DMS 273 (cell line): Measurements from ENCODE around the gene TRIM23.
A peak's percentile ranks its signal among the peaks of the same experiment; 100 is the strongest.

ENCODE experiments used
- DNase-seq: peaks from one replicate; lab custom pipeline; 2025; ENCODE audit not compliant: unreplicated experiment; lab: John Stamatoyannopoulos, UW

TRIM23 gene

DNA sequence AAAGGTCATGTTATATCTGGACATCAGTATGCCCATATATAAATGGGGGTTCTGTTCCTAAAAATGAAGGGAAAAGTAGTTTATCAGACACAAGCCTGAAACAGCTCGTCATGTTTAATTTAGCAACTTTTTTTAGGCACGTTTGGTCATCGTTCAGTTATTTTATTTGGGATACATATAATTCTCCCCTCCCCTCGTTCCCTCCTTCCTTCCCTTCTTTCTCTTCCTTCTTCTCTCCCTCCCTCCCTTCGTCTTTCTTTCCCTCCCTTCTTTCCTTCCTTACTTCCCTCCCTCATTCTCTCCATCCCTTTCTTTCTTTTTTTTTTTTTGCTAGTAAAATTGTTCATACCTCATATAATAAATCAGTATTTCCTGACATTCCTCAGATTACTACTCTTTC is 57.6 kb downstream of the TRIM23 start:
- DNase-seq: no peak

DNA sequence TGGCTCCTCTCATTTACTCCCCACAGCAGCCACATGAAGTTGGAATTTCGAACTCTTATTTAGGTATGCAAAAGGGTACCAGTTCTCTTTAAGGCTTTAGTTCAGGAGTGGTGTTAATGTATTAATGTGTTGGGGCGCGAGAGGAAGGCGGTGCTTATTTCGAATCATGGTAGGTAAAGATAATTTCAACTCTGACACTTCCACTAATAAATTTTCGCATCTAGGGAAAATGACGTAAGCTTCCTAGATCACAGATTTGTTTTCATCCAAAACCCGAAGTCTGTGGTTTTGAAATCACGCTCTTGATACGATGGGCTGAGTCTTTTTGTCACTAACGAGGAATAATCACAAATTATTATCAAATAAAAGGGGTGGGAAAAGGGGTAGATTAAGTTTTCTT is 60.4 kb downstream of the TRIM23 start:
- no peak for DNase-seq

DNA sequence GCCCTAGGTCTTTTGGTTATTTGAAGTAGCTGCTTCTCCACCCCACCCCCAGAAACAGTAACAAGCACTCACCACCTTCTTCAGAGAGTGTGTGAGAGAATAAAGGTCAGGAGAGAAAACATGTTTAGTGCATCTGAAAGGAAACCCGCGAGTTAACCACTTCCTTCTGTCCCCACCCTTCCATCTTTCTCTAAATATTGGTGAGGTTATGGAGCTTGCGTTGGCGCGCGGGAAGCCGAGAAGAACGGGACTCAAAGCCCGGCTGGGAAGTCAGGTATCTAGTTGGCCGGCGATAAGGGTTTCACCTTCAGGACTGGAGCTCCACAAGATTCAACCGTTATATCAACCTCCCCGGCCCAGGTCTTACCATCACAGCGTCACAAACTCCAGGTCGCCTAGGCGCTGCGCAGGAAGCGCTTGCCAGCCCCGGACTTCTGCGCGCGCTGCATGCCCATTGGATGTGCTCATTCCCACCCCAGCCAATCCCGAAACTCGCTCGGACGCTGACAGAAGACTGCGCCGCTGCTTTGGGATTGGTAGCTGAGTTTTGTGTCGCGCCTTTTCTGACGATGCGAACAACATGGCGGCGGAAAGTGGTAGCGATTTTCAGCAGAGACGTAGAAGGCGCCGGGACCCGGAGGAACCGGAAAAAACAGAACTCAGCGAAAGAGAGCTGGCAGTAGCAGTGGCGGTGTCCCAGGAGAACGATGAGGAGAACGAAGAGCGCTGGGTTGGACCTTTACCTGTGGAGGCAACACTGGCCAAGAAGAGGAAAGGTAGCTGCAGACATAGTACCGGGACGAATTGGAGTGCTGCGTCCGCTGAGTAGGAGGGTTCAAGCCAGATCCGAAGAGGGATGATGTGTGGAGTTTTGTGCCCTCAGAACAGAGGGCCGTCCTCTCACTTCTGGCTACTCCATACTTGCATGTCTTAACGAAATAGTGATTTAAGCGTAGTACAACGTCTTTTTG is 61.1 kb downstream of the TRIM23 start, which contains the start of the genes CENPK and PPWD1:
Gene CENPK, minus strand, starts transcription at position 438 of the 971 bp plus-strand sequence. CDS start 8,261 bp downstream, outside the sequence.
Gene PPWD1, plus strand, starts transcription at position 566 of the 971 bp plus-strand sequence. Its CDS starts 15 bp downstream, at position 581.
- peak; percentile 98 for DNase-seq

DNA sequence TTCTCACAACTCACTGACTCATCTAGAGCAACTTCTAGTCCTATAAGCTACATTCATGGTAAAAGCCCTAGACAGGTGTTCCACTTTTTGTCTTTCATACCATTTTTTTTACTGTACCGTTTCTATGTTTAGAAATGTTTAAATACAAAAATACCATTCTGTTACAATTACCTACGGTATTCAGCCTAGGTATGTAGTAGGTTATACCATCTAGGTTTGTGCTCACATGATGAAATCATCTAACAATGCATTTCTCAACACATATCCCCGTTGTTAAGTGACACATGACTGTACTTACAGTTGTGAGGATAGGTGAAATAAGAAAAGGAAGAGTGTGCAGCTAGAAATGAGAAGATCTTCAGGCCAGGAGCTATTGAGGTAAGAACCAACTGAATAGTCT is 67.4 kb downstream of the TRIM23 start:
- DNase-seq: no peak

DNA sequence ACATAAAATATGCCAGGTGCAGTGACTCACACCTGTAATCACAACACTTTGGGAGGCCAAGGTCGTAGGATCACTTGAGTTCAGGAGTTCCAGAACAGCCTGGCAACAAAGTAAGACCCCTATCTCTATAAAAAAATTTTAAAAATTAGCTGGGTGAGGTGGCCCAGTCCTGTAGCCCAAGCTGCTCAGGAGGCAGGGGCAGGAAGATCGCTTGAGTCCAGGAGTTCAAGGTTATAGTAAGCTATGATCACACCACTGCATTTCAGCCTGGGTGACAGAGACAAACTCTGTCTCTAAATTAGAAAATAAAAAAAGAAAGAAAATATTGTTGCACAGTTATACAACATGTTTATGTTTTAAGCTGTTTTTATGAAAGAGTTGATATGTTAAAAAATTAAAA is 68.0 kb downstream of the TRIM23 start:
- no peak for DNase-seq

DNA sequence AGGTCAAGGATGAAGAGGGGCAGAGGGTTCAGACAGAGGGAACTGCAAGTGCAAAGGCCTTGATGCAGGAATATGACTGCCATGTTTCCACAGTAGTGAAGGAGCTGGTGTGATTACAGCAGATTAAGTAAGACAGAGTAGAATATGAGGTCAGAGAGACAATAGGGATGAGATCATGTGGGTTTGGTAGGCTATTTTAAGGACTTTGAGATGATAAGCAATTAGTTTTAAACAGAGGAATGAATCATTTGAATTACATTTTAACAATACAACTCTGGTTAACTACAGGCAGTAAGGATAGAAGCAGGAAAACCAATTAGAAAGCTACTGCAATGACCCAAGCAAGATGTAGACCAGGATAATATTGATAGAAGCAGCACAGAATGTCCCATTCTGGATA is 68.8 kb downstream of the TRIM23 start:
- no peak for DNase-seq

DNA sequence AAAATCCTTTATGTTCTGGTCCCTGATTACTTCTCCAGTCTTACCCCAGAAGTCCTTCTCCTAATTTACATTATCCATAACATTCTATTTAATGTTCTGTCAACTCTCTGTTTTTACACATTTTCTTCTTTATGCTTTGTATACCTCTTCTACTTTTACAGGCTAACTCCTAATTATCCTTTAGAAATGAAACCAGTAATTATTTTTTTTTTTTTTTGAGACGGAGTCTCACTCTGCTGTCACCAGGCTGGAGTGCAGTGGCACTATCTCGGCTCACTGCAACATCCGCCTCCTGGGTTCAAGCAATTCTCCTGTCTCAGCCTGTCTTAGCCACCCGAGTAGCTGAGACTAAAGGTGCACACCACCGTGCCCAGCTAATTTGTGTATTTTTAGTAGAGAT is 70.2 kb downstream of the TRIM23 start:
- no peak for DNase-seq

DNA sequence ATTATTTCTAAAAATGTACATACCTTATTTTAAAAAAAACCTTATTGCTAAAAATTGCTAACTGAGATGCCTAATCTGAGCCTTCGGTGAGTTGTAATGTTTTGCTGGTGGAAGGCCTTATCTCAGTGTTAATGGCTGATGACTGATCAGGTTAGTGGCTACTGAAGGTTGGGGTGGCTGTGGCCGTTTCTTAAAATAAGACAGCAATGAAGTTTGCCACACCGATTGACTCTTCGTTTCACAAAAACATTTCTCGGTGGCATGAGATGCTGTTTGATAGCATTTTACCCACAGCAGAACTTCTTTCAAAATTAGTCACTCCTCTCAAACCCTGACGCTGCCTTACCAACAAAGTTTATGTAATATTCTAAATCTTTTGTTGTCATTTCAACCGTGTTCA is 75.9 kb downstream of the TRIM23 start:
- DNase-seq: no peak

DNA sequence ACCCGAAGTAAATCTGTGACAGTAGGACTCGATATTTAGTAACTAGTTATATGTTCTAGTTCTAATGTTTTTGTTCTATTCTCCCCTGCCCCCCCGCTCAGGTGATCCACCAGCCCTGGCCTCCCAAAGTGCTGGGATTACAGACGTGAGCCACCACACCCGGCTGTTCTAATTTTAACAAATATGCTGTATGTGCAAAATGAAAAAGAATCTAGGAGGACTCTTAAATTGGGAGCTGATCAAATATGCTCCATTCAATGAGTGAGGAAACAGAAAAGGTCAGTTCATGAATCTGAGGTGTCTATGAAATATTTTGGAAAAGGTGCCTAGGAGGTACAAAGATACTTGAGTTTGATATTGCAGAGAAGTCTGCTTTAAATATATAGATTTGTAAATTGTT is 78.0 kb downstream of the TRIM23 start:
- DNase-seq: no peak

DNA sequence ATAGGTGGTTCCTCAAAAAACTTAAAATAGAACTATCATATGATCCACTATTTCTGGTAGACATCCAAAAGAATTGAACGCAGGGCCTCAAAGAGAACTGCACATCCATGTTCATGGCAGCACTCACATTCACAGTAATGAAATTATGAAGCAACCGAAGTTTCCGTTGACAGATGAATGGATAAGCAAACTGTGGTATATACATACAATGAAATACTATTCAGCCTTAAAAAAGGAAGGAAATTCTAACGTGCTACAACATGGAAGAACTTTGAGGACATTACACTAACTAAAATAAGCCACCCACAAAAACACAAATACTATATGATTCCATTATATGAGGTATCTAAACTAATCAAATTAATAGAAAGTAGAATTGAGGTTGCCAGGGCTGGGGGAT is 79.7 kb downstream of the TRIM23 start:
- no peak for DNase-seq

DNA sequence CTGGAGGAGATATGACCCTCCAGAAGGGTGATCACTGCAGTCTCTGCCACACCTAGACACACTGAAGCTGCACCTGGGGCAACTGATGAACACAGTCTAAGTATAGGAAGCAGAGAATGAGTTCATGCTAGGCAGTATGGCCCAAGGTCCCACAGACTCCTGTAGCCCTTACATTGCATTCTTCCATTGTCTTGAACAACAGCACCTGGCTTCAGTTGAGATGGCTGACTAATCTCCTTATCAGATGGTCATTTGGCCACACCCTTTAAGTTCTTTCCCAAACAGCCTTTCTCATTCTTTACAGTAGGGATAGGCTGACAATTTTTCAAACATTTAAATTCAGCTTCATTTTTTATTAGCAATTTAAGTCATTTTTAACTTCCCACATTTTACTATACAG is 84.3 kb downstream of the TRIM23 start:
- DNase-seq: no peak
